HG03103 (cell line): ENCODE measurements around the gene CDC42EP2.

Experiments used
- ATAC-seq: cut with Tn5 transposase; IDR thresholded peaks from one replicate; pipeline ENCODE4 v1.9.1; 2021; ENCODE audit warnings: low read depth; ENCODE audit not compliant: unreplicated experiment

Gene CDC42EP2

DNA sequence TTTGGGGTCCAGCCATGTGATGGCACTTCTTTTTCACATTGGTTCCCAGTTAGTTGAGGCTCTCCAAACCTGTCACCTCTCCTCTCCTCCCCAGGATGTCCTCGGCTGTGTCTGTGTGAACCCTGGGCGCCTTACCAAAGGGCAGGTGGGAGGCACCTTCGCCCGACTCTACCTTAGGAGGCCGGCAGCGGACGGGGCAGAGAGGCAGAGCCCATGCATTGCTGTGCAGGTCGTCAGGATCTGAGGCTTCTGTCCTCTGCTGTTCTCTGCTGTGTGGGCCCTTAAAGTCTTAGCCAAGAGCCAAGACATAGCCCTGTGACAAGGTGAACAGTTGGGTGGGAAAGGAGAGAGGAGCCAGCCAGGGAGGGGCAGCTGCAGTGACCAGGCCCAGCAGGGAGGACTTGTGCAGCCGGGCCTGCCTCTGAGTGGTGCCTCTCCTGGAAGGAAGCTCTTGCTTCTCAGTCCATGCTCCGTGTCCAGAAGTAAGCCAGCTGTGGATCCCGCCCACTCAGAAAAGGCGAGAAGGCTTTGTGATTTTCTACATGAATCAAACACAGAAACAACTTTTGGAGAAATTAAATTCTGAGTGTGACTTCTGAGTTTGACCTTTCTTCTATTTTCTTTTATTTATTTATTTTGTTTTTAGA lies 17.5 kb upstream of the CDC42EP2 start:
- no peak for ATAC-seq

DNA sequence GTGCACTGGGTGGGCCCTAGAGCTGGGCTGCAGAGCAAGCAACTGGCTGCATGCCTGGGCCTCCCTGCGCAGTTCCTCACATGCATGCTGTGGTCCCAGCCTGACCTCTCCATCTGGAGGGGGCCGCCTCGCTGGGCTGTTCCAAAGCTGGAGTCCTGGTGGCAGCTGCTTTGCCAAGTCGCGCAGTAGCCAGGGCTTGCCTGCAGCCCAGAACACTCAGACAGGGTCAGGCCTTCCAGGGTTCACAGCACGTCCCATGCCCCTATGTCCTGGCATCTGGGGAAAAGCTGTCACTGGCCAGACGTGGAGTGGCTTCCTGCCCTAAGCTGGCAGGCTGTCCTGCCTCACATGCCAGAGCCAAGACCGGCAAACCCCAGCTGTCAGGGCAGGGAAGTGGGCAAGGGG lies 16.5 kb upstream of the CDC42EP2 start:
- no peak for ATAC-seq

DNA sequence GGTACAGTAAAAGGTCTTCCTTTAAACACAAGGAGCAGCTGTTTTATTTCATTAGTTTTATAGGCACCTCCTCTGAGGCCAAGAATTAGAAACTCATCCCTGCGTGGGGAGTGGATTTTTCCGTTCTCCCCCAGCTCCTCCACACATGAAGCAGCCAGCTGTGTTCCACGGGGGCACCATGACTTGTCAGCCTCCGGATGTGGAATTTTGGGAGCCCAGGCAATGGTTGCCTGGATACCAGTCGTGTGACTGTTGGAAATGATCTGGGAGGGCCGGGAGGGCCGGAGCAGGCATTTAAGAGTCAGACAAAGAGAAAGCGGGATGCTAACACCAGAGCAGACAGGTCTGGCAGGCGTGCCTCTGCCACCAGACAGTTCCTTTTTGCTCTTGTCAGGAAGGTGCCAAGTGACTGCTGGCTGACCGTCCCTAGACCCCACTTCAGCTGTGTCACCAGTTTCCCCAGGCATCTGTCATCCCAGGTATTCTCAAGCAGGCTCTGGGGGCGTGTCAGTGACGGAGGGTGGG lies 15.9 kb upstream of the CDC42EP2 start:
- ATAC-seq, result no peak

DNA sequence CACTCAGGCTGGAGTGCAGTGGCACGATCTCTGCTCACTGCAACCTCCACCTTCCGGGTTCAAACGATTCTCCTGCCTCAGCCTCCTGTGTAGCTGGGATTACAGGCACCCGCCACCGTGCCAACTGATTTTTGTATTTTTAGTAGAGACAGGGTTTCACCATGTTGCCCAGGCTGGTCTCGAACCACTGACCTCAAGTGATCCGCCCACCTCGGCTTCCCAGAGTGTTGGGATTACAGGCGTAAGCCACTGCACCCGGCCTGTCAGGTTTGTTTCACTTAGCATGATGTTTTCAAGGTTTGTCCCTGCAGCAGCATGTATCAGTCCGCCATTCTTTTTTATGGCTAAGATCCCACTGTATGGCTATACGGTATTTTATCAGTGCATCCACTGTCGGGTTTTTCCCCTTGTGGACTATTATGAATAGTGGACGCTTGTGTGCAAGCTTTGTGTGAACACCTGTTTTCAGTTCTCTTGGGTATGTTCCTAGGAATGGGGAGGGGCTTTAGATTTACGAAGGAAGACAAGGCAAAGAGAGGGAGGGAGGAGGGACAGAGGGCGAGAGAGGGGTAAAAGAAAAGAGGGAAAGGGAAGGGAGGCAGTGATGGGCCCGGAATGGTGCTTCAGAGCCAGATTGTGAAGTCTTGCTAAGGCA lies 13.9 kb upstream of the CDC42EP2 start:
- ATAC-seq, result no peak

DNA sequence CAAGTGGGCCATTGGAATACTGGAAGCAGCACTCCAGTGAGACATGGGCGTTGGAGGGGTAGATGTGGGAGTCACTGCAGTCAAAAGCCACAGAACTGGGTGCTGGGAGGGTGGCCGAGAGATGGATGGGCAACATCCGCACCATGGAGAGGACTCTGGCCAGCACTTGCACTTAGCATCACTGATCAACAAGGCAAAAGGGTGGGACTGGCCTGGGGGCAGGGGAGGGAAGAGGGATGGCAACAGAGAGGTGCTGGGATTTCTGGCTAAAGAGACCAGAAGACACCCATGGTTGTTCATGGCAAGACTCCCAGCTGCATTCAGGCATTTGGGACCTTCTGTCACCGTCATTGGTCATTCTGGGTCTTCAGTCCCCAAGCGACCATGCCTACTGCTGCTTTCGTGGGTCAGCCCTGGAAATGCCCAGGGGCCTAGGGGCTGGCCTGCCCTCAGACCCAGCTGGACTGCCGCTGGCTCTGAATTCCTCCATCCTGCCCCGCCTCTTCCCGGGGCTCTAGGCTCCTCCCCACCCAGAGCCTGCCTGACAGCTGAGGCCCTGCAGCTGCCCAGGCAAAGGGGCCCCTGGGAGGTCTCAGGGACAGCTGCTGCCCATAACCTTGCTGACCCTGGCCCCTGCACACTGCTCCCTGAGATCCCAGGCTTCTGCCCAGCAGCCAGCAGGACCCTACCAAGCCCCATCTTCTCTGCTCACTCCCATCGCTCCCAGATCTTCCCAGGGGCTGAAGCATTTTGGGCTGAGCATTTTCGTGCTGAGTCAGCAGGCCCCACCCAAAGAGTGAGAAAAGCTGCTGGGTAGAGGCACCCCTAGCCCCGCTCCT lies 13.0 kb upstream of the CDC42EP2 start:
- no peak for ATAC-seq

DNA sequence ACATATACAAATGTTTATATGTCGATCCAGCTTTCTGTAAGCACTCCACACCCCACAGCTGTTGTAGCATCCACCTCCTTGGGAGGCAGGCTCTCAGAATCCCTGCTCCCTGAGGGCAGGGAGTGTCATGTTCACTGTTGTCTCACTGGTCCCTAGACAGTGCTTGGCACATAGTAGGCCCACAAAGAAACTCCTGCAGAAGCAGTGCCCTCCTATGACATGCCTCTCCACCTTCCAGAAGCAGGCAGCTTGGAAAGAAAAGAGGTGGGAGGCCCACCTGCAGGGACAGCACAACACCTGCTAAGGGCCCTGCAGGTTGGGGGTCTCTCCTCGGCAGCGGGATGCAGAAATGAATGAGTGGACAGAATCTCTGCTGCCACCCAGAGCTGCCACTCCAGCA lies 11.1 kb upstream of the CDC42EP2 start:
- ATAC-seq, result no peak

DNA sequence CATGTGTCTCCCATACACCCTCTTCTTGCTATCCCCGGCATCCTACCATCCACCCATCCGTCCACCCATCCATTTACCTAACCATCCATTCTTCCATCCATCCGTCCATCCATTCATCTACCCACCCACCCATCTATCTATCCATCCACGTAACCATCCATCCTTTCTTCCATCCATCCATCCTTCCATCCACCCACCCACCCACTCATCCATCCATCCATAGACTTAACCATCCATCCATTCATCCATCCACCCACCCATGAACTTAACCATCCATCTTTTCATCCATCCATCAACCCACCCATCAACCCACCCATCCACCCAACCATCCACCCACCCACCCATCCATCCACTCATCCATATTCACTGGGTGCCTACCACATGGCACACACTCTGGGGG lies 10.6 kb upstream of the CDC42EP2 start:
- no peak for ATAC-seq

DNA sequence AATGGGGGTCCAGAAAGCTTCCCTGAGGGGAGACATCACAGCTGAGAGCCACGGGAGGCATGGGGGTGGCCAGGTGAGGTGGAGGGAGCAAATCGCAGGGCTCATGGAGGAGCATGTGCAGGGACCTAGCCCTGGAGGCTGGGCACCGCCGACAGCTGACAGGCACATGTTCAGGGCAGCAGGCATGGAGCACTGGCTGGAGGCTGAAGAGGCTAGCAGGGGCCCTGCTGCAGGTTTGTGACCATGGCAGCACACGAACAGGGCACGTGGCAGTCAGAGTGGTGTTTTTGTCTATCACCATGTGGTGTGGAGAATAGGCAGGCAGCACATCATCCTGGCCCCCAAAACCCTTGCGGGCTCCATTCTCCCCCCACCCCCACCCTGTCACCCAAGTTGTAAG lies 10.1 kb upstream of the CDC42EP2 start:
- ATAC-seq, result no peak

DNA sequence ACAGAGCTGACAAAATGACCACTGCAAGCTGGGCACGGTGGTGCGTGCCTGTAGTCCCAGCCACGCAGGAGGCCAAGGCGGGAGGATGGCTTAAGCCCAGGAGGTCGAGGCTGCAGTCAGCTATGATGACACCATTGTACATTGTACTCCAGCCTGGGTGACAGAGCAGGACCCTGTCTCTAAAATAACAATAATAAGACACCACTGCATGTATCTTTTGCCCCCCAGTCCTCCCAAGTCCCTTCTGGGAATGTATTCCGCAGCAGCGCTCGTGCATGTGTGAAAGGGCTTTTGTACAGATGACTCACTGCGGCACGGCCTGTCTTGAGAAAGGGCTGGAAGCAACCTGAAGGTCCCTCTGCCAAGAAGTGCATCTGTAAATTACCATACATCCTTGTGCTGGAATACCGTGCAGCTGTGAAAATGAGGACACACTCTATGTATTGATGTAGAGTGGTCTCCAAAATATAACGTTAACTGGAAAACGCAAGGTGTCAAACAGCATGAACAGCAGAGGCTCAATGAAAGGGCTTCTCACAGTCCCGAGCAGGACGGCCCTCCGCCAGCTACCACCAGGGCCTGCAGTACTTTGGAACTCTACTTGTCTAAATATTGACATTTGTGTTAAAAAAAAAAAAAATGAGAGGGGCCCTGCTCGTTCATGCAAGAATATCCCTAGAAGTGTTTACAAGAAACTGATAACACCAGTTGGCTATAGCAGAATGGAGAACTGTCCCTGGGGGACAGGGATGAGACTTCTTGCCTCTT lies 9.0 kb upstream of the CDC42EP2 start:
- no peak for ATAC-seq

DNA sequence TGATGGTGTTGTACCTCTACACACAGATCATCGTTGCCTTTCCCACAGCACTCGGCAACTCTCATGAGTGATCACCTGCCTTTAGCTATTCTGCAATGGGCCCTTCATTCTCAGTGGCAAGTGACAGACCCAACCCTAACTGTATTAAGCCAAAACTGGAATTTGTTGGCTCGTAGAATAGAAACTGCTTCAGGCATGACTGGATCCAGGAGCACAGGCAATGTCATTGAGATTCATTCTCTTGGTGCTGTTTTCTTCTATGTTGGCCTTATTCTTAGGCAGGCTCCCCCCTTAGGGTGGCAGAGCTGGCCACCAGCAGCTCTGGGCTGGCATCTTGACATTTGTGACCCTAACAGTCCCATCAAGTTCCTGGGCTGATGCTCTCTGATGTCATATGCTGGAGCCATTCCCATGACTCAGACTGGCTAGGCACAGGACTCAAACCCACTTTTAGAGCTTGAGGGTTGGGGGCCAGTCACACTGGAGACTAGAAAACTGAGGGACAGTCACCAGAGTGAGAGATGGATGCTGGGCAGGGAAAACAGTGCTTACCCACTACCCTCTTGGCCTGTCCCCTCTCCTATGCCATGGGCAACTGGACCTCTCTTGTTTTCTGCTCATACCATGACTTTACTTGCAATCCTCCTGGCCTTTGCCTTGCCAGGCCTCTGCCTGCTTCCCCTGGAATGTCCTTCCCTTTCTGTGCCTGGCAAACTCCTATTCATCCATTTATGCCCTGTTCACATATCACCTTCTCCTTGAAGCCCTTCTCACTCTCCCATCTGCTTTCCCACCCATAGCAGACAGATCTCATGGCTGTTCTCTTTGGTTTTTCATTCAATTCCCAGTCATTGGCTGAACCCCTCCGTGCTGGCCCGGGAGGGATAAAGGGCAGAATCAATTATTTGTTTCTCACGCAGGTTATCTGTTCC lies 7.1 kb upstream of the CDC42EP2 start:
- no peak for ATAC-seq

DNA sequence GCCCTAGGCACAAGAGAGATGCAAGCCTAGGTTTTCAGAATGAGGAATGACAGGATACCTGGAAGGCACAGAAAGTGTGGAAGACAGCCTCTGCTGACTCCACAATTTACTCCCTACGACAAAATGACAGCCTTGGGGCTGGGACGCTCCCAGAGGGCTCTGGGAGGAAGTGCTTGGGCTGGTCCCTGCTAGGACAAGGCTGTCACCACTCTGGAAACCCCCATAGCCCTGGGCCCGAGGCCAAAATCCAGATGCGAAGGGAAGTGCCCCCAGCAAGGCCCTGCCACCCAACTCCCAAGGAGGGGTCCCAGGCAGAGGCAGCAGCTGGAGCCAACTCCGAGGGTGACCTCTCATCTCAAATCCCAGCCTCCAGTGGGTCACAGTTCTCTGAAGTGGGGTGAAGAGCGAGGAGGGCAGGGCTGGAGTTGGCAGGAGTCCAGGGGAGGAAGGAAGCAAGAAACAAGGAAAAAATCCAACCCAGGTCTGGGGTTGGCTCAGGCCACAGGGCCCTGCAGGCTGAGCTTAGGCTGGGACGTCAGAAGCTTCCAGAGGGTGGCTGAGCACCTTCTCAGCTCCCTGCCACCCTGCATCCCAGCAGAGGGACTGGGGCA lies 6.3 kb upstream of the CDC42EP2 start:
- no peak for ATAC-seq

DNA sequence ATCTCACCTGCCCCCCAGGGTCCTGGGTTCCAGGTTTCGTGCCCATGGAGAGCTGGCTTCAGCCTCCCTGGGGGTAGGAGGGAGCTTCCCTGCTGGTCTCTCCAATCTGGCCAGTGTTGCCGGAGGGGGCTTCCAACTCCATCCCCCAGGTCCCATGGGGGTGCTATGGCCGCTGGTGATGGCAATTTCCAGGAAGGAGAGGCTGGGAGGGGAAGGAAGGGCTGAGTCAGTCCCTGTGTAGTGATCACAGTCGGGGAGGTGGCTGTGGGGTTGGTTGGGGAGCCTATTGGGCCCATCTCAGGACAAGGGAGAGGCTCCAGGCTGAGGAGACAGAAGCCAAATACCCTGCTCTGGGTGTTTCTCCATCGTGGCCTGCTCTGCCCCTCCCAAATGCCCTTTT lies 5.7 kb upstream of the CDC42EP2 start:
- ATAC-seq, result no peak

DNA sequence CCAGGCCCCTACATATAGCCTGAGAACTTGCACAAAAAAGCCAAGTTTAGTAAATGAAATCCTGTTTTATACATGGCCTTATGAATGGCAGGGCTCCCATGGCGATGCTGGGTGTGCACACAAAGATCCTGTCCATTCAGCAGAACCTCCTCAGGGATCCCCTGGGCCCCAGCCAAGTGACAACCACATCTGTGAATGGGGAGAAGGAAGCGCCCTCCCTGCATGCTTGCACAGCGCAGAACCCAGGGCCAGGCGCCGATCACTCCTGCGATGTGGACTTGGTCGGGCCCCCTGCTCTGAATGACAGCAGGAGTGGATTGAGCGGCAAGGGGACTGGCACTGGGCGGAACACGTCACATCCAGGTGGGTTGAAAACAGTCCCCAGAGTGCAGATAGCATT lies 4.5 kb upstream of the CDC42EP2 start:
- no peak for ATAC-seq

DNA sequence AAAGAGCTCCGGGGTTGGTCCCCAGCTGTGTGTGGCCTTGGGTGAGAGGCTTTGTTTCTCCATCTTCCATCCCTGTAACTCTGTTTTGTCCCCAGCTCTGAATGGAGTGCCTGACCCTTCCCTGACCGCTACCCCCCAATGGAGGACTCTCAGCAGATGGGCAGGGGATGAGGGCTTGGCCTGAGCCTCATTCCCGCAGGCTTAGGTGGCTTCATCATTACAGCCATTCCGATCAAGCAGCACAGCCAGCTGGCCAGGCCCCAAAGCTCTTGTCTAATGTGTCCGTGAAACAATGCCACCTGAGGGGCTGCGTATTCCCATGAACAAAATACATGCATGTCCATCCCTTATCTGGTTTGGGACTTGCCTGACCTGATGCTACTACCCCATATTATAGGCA lies 3.9 kb upstream of the CDC42EP2 start:
- no peak for ATAC-seq

DNA sequence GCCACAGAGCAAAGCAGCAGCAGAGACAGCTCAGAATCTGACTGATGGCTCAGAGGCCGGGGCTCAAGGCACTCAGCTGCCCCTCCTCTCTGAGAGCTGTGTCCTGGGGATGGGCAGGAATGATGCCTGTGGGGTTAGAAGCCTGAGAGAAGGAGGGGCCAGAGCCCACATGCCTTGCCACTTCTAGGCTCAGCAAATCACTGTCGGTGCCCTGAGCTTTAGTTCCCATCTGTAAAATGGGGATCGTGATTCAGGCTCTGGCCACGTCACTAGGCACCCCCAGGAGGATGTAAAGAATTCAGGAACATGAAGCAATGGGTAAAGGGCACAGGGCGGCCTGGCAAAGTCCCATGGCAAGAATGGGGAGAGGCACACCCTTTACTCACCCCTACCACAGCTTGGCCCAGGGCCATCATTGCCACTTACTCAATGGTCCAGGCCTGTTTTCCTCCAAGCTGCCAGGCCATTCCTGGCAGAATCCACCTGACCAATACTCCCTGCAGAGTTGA lies 3.4 kb upstream of the CDC42EP2 start:
- no peak for ATAC-seq

DNA sequence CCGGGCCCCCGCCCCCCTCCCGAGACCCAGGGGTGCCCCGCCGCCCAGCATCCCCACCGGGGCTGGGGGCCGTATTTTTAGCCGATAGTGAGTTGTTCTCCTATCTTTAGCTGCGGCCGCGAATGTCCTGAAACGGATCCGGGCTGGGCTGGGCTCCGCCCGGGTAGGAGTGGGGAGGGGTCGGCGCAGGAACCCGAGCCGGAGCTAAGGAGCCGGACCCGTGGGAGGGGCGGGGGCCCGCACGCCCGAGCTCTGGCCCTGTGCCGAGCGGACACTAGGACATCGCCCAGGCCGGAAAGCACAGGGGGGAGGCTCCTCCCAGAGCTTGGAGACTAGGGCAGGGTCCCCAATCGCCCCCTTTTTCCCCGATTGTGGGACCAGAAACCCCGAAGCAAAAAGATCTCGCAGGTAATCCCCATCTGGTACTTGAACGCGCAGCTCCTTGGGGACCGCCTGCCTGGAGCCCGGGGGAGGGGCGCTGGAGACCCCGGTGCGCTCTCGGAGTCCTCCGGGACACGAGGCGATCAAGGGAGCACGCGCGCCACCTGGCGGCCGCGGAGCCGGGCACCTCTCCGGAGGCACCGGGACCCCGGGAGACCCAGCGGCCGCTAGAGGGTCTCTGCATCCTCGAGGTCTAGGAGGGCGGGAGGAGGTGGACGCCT lies 669 bp downstream of the CDC42EP2 start:
- ATAC-seq, result no peak

DNA sequence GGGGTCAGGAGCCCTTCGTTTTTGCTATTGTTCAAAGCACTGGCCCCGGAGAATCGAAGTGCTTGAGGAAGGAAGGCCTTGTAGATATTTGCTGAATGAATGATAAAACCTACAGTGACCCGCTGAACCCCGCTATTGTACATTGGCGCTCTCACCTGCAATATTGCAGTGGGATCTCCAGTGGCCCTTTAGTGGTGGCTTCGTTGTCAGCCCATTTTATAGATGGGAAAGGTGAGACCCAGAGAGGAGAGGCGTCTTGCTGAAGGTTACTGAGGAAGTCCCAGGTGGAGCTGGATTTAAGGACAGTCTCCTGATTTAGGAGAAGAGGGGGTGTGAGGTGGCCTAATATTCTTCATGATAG lies 1.2 kb downstream of the CDC42EP2 start:
- no peak for ATAC-seq

DNA sequence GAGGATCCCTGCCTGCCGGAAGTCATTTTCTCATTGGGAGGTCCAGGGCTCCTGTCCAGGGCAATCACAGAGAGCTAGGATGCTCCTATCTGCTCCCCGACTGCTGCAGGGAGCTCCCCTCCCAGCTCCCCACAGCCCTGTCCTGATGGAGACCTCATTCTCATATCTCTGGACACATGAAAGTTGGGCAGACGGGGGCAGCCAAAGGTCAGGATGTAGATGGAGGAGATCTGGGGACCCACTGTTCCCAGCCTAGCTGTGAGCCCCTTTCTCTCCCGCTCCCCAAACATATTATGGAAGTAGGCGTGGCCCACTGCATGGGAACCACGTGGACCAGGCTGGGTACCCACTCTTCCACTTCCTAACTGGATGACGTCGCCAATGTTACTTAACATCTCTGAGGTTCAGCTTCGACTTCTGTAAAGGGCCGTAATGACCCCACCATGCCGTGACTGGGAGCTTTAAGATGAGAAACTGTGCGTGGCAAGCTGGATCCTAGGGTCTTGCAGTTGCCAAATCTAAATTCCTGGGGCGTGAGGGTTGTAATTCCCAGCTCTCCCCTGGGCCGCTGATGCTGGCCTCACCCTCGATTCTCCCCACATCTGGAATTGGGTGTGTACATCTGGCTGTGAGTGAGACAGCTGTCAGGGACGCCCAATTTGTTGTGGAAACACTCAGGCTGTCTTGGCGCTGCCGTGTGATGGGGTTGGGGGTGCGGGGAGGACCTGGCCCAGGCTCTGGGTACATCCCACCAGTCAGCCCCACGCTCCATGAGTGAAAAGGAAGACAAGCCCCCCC lies 1.8 kb downstream of the CDC42EP2 start:
- ATAC-seq, result no peak
